ENCODE results near the gene GDPD1. TPM values are rescaled to one million over a fixed set of nuclear protein-coding genes. Genes with fewer than 3 reads are reported as not detected.
"Not testable (repeated sequence)": the region's sequence is repeated elsewhere in the genome, so short reads cannot be mapped to it uniquely, and the experiment has no call there.

GDPD1 gene
- total RNA-seq, 1 experiment from 2014 or later, result 6.0 TPM

- H3K9me3 Mint-ChIP-seq, result no peaks in the 10 kb centered on the region
Observed at GRCh38 chr17:59289981-59290301, 69.6 kb downstream of the GDPD1 start.

GRCh38 chr17:59290302-59290998 lies 70.1 kb downstream of the GDPD1 start:
- POLR2A ChIA-PET, result not testable (repeated sequence)

More at GRCh38 chr17:59289981-59290301, 69.6 kb downstream of the GDPD1 start:
- peak overlapping the region; percentile 49; the same call in 1 of the 2 replicates for H3K4me3 Mint-ChIP-seq
- H3K27me3 Mint-ChIP-seq (ENCODE audit: low read depth), result peaks cover 97% of the 10 kb centered on the region
- DNase-seq (ENCODE audit: low spot score) (no peak), ATAC-seq (peak; percentile 41)
- ChIA-PET POLR2A (no interaction called here), CTCF (no interaction called here)
- H3K27ac Mint-ChIP-seq, result no peak overlapping the region; the same call in 1 of the 2 replicates
- peaks cover 2% of the 10 kb centered on the region; the same call in 1 of the 2 replicates for H3K36me3 Mint-ChIP-seq
- TF ChIP-seq MYBL2 (CRISPR knock-in tag; IDR thresholded peaks at IDR 0.05) (no peak), JUN (CRISPR knock-in tag; IDR thresholded peaks at IDR 0.05) (no peak), SMAD4 (CRISPR knock-in tag; IDR thresholded peaks at IDR 0.05) (no peak), HMGA2 (CRISPR knock-in tag; IDR thresholded peaks at IDR 0.05) (no peak), ZNF281 (CRISPR knock-in tag; IDR thresholded peaks at IDR 0.05) (no peak), CBFB (CRISPR knock-in tag; IDR thresholded peaks at IDR 0.05; ENCODE audit: low read depth) (no peak), NFE2L1 (CRISPR knock-in tag; IDR thresholded peaks at IDR 0.05) (no peak)
- H3K4me1 Mint-ChIP-seq, result peaks cover 18% of the 10 kb centered on the region

More at GRCh38 chr17:59290302-59290998, 70.1 kb downstream of the GDPD1 start:
- peak overlapping the region; percentile 85; the same call in 1 of the 2 replicates for H3K27ac Mint-ChIP-seq
- TF ChIP-seq ZBTB43 (CRISPR knock-in tag; IDR thresholded peaks at IDR 0.05) (0 out of 2 replicates have a peak, but pooled peaks have one; percentile 45), ZNF532 (CRISPR knock-in tag; IDR thresholded peaks at IDR 0.05; ENCODE audit: borderline replicate concordance) (0 out of 2 replicates have a peak, but pooled peaks have one; percentile 8), MAX (CRISPR knock-in tag; IDR thresholded peaks at IDR 0.05) (peak; percentile 52; the same call in 1 of the 2 replicates), CREM (CRISPR knock-in tag; IDR thresholded peaks at IDR 0.05) (0 out of 2 replicates have a peak, but pooled peaks have one; percentile 44), USF2 (CRISPR knock-in tag; IDR thresholded peaks at IDR 0.05) (peak; percentile 48; the same call in 1 of the 2 replicates), USF1 (CRISPR knock-in tag; IDR thresholded peaks at IDR 0.05) (peak; percentile 44; the same call in 1 of the 2 replicates), FOXP4 (CRISPR knock-in tag; IDR thresholded peaks at IDR 0.05) (peak; percentile 30; the same call in 1 of the 2 replicates), SP1 (CRISPR knock-in tag; conservative IDR thresholded peaks at IDR 0.05) (peak; percentile 39; the same call in 1 of the 2 replicates), FOXK1 (CRISPR knock-in tag; IDR thresholded peaks at IDR 0.05) (peak; percentile 38; the same call in 1 of the 2 replicates)
- H3K4me1 Mint-ChIP-seq, result peaks cover 18% of the 10 kb centered on the region
- ATAC-seq, result peak; percentile 88
- CTCF ChIA-PET, H3K36me3 Mint-ChIP-seq, H3K9me3 Mint-ChIP-seq: not testable (repeated sequence)
- H3K4me3 Mint-ChIP-seq, result peak overlapping the region; percentile 49
- peak; percentile 18 for DNase-seq (ENCODE audit: low spot score)
- H3K27me3 Mint-ChIP-seq (ENCODE audit: low read depth), result peaks cover 97% of the 10 kb centered on the region

Data from WTC11 (cell line).